Gastroesophageal sphincter (tissue), 3 donors: ENCODE data around the gene SLMAP.

ENCODE experiments used
- CTCF ChIP-seq, 4 experiments: fragments of 200-600 bp in 2 of 4; fragments of 450-650 bp in 2 of 4; sonication (generic) in 1 of 4; IDR thresholded peaks; one replicate each; pipeline ENCODE4 v1.5.1; 2017 to 2019; ENCODE audit warnings: antibody characterized with exemption in 4 of 4, mild to moderate bottlenecking in 2 of 4, moderate library complexity in 2 of 4
- POLR2A ChIP-seq, 2 donors: fragments of 450-650 bp; IDR thresholded peaks; one replicate each; pipeline ENCODE4 v1.6.1; 2017; ENCODE audit warnings: antibody characterized with exemption in 2 of 2, mild to moderate bottlenecking in 2 of 2, moderate library complexity in 1 of 2
- POLR2AphosphoS5 ChIP-seq: sonication (generic); formaldehyde crosslinking; IDR thresholded peaks from one replicate; pipeline ENCODE4 v1.6.1; 2017; ENCODE audit warnings: antibody characterized with exemption

GRCh38 chr3:57818772-57819171, 62.7 kb downstream of the SLMAP start:
- no peak for TF ChIP-seq CTCF (IDR thresholded peaks at IDR 0.05)
- no peak for TF ChIP-seq POLR2A (IDR thresholded peaks at IDR 0.05)
- TF ChIP-seq POLR2AphosphoS5: no peak
